PC-9 (cell line): ENCODE results near the gene ZNRF3. TPM values are rescaled to one million over a fixed set of nuclear protein-coding genes. Genes with fewer than 3 reads are reported as not detected.

ENCODE experiments used
- BruUV-seq: library from RNA; stranded (reverse); fragments of 400-500 nt; replicated peaks from 2 replicates; lab custom pipeline; 2021; lab: Mats Ljungman, UMichigan
- CTCF ChIA-PET: fragments of 300-600 bp; sonication (Branson Sonifier 250); formaldehyde crosslinking; loops from one replicate; lab custom pipeline; 2022; ENCODE audit warnings: antibody characterized with exemption; lab: Charles Lee
- POLR2A ChIA-PET: fragments of 300-600 bp; sonication (Branson Sonifier 250); formaldehyde crosslinking; loops from one replicate; lab custom pipeline; 2022; ENCODE audit warnings: antibody characterized with exemption; ENCODE audit not compliant: unreplicated experiment; lab: Charles Lee
- DNase-seq, 2 experiments: peaks; one replicate each; pipeline versions ENCODE4 v3.0.0 to v3.0.0-alpha.2; 2015 to 2022; ENCODE audit warnings: mixed read lengths in 1 of 2
- H2AFZ ChIP-seq: fragments of 200-600 bp; sonication (generic); 2 replicates; pipeline ENCODE4 v1.8.1; 2017; ENCODE audit warnings: antibody characterized with exemption
- H3F3A ChIP-seq: fragments of 200-600 bp; sonication (generic); 2 replicates; pipeline ENCODE4 v1.8.1; 2017; ENCODE audit warnings: antibody characterized with exemption, mild to moderate bottlenecking, low read depth; ENCODE audit not compliant: insufficient read depth
- H3K27ac ChIP-seq: fragments of 200-600 bp; sonication (generic); 2 replicates; pipeline ENCODE4 v1.6.1; 2016; ENCODE audit warnings: mixed run types
- H3K27me3 ChIP-seq: fragments of 200-600 bp; sonication (generic); 2 replicates; pipeline ENCODE4 v1.6.1; 2016; ENCODE audit warnings: low read depth, mixed run types; ENCODE audit not compliant: insufficient read depth
- H3K36me3 ChIP-seq: fragments of 200-600 bp; sonication (generic); 2 replicates; pipeline ENCODE4 v1.6.1; 2016; ENCODE audit warnings: low read depth, mixed run types
- H3K4me1 ChIP-seq: fragments of 200-600 bp; sonication (generic); replicated peaks from 2 replicates; pipeline ENCODE4 v1.6.1; 2016; ENCODE audit warnings: mixed run types; ENCODE audit not compliant: insufficient read depth
- H3K4me2 ChIP-seq: fragments of 200-600 bp; sonication (generic); 2 replicates; pipeline ENCODE4 v1.6.1; 2017; ENCODE audit warnings: mixed run types
- H3K4me3 ChIP-seq: fragments of 200-600 bp; sonication (generic); 2 replicates; pipeline ENCODE4 v1.6.1; 2016; ENCODE audit warnings: mixed run types
- H3K79me2 ChIP-seq: fragments of 200-600 bp; sonication (generic); 2 replicates; pipeline ENCODE4 v1.6.1; 2017; ENCODE audit warnings: low read depth, mixed run types
- H3K9me2 ChIP-seq: fragments of 200-600 bp; sonication (generic); 2 replicates; pipeline ENCODE4 v1.8.1; 2017; ENCODE audit warnings: mild to moderate bottlenecking; ENCODE audit not compliant: insufficient read depth
- H3K9me3 ChIP-seq: fragments of 200-600 bp; sonication (generic); 2 replicates; pipeline ENCODE4 v1.8.1; 2016; ENCODE audit warnings: low read depth; ENCODE audit not compliant: insufficient read depth
- H4K20me1 ChIP-seq: fragments of 200-600 bp; sonication (generic); 2 replicates; pipeline ENCODE4 v1.8.1; 2017; ENCODE audit not compliant: insufficient read depth
- EZH2 ChIP-seq: fragments of 200-600 bp; sonication (generic); IDR thresholded peaks from 2 replicates; pipeline ENCODE4 v1.8.0; 2017; ENCODE audit warnings: antibody characterized with exemption, low read depth
- intact Hi-C: fragments of 100-400 bp; cut with micrococcal nuclease; formaldehyde crosslinking; loops from one replicate; pipeline ENCODE4 v1.10.0; 2022; ENCODE audit not compliant: unreplicated experiment
- total RNA-seq: library from RNA; stranded (reverse); gene quantifications from 2 replicates; pipeline ENCODE4 v1.2.3, GENCODE V29; 2021
- TF ChIP-seq, protein P1 (sequence below): fragments of 200-600 bp; sonication (generic); conservative IDR thresholded peaks from 2 replicates; pipeline ENCODE4 v1.6.1; 2017; ENCODE audit warnings: mixed run types, antibody characterized with exemption, mild to moderate bottlenecking, moderate library complexity

ZNRF3 gene
- total RNA-seq, 1 experiment from 2014 or later: 5.2 TPM

DNA sequence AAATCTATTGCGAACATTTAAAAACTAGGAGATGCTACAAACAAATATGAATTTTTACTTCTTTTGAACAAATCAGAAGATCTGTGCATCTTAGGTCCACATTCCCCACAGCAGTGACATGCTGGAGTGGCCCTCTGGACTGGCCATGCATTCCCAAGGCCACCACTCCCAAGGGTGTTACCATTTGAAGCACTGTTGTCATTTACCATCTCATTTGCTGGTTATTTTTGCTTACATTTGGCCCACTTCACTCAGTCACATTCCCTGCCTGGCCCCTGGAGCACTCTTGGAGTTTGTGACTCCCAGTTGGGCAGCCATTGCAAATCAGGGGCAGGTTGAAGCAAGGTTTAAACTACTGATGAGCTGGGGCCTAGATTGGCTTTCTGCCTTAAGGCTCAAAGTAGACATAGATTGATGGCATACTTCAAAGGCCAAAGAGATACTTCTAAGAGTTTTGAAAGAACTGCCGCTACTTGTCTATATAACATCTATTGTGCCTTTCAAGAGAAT, 8.5 kb upstream of the ZNRF3 start:
- Histone ChIP-seq H3K4me2 (no peak overlapping the region), H3K36me3 (no peaks in the 10 kb centered on the region), H4K20me1 (no peaks in the 10 kb centered on the region), H3K27me3 (no peaks in the 10 kb centered on the region), H3F3A (no peaks in the 10 kb centered on the region), H3K4me1 (no peaks in the 10 kb centered on the region), H3K79me2 (no peaks in the 10 kb centered on the region), H3K9me3 (no peaks in the 10 kb centered on the region), H2AFZ (no peak overlapping the region), H3K27ac (no peak overlapping the region), H3K9me2 (no peaks in the 10 kb centered on the region; the same call in 1 of the 2 replicates), H3K4me3 (no peak overlapping the region)
- intact Hi-C loops: no loop called here
- ChIA-PET CTCF (no interaction called here), POLR2A (no interaction called here)
- TF ChIP-seq, protein P1, sequence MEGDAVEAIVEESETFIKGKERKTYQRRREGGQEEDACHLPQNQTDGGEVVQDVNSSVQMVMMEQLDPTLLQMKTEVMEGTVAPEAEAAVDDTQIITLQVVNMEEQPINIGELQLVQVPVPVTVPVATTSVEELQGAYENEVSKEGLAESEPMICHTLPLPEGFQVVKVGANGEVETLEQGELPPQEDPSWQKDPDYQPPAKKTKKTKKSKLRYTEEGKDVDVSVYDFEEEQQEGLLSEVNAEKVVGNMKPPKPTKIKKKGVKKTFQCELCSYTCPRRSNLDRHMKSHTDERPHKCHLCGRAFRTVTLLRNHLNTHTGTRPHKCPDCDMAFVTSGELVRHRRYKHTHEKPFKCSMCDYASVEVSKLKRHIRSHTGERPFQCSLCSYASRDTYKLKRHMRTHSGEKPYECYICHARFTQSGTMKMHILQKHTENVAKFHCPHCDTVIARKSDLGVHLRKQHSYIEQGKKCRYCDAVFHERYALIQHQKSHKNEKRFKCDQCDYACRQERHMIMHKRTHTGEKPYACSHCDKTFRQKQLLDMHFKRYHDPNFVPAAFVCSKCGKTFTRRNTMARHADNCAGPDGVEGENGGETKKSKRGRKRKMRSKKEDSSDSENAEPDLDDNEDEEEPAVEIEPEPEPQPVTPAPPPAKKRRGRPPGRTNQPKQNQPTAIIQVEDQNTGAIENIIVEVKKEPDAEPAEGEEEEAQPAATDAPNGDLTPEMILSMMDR: no peak
- no peak for TF ChIP-seq EZH2
- no peak for DNase-seq
- no TSS peak for BruUV-seq

DNA sequence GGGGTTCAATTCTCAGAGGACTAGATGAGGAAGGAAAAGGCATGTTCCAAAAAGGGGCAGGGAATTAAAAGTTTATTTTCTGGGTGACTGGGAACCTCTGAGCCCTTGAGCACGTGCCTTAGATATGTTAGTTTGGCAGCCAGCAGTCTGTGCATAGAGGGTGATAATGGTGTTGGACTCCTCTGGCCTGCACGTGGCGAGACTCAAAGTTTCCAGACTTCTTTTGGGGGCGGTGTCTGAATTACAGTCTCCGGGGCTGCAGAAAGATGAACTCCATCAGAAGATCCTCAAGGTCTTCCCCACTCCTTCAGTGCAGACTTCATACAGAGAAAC, 861 bp upstream of the ZNRF3 start:
- Histone ChIP-seq H3K9me2 (no peaks in the 10 kb centered on the region), H3K79me2 (peaks cover 33% of the 10 kb centered on the region), H3K4me2 (peak overlapping the region; percentile 97), H4K20me1 (peaks cover 21% of the 10 kb centered on the region), H3F3A (0 out of 2 replicates have a peak, but pooled peaks cover 4% of the 10 kb centered on the region), H3K4me3 (peak overlapping the region; percentile 88), H3K27me3 (no peaks in the 10 kb centered on the region), H3K4me1 (peaks cover 28% of the 10 kb centered on the region), H3K9me3 (no peaks in the 10 kb centered on the region), H3K36me3 (no peaks in the 10 kb centered on the region), H3K27ac (no peak overlapping the region), H2AFZ (peak overlapping the region; percentile 99)
- intact Hi-C loops: no loop called here
- BruUV-seq: no TSS peak
- ChIA-PET CTCF (interaction anchor here (0.7 kb wide), 1 partner anchor 97 kb away, joined by 6 read pairs; no protein-coding TSS in a partner anchor), POLR2A (interaction anchor here (0.6 kb wide), 2 partner anchors 30 to 710 kb away, joined by 11 read pairs; no protein-coding TSS in a partner anchor)
- TF ChIP-seq, protein P1: no peak
- no peak for TF ChIP-seq EZH2
- no peak for DNase-seq

DNA sequence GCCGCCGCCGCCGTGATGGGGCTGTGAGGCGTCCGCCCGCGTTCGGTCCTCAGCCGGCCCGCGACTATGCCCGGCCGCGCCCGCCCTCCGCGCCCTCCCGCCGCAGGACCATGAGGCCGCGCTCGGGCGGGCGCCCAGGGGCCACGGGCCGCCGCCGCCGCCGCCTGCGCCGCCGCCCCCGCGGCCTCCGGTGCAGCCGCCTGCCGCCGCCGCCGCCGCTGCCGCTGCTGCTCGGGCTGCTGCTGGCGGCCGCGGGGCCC, 215 bp downstream of the ZNRF3 start:
- Histone ChIP-seq H3K4me1 (peaks cover 28% of the 10 kb centered on the region), H3F3A (0 out of 2 replicates have a peak, but pooled peaks cover 4% of the 10 kb centered on the region), H3K4me2 (no peak overlapping the region), H3K27ac (no peak overlapping the region), H2AFZ (no peak overlapping the region), H4K20me1 (peaks cover 21% of the 10 kb centered on the region), H3K79me2 (peaks cover 44% of the 10 kb centered on the region), H3K4me3 (peak overlapping the region; percentile 71; the same call in 1 of the 2 replicates), H3K27me3 (no peaks in the 10 kb centered on the region), H3K36me3 (no peaks in the 10 kb centered on the region), H3K9me2 (no peaks in the 10 kb centered on the region), H3K9me3 (no peaks in the 10 kb centered on the region)
- no peak for TF ChIP-seq EZH2
- TF ChIP-seq, protein P1: no peak
- ChIA-PET POLR2A (interaction anchor here (0.6 to 0.7 kb wide), 2 partner anchors 84 to 146 kb away, joined by 3 to 4 read pairs; no protein-coding TSS in a partner anchor), CTCF (no interaction called here)
- no TSS peak for BruUV-seq
- intact Hi-C loops: loop anchor here (1.0 kb wide), 1 partner anchor 148 kb away; no protein-coding TSS in a partner anchor
- no peak for DNase-seq
